Thoracic aorta (tissue), 2 donors: Measurements from ENCODE around the gene NRXN3. TPM values are rescaled to one million over a fixed set of nuclear protein-coding genes. Genes with fewer than 3 reads are reported as not detected.

Source experiments
- ATAC-seq: fragments of 150-250 bp; one replicate; pipeline ENCODE4 v1.8.0; 2017; ENCODE audit warnings: low read depth; ENCODE audit not compliant: insufficient number of reproducible peaks, low FRiP score
- DNase-seq: peaks from one replicate; pipeline ENCODE4 v3.0.0-alpha.2; 2020; ENCODE audit warnings: low spot score
- H3K27ac ChIP-seq, 2 donors: fragments of 200-600 bp; sonication (generic); 1 replicate in 1 of 2; 2 replicates in 1 of 2; pipeline ENCODE4 v1.5.1; 2016; ENCODE audit warnings: mild to moderate bottlenecking in 2 of 2, moderate library complexity in 2 of 2
- H3K27me3 ChIP-seq: fragments of 200-600 bp; sonication (generic); replicated peaks from 2 replicates; pipeline ENCODE4 v1.6.0; 2016; ENCODE audit warnings: mild to moderate bottlenecking; ENCODE audit not compliant: insufficient read depth
- H3K36me3 ChIP-seq: fragments of 200-600 bp; sonication (generic); one replicate; pipeline ENCODE4 v1.5.1; 2016
- H3K4me1 ChIP-seq, 2 donors: fragments of 200-600 bp; sonication (generic); 1 replicate in 1 of 2; 2 replicates in 1 of 2; pipeline versions ENCODE4 v1.5.1 to v1.6.0; 2016; ENCODE audit warnings: low read depth in 2 of 2, mild to moderate bottlenecking in 1 of 2; ENCODE audit not compliant: control insufficient read depth in 1 of 2
- H3K4me3 ChIP-seq: fragments of 200-600 bp; sonication (generic); 2 replicates; pipeline ENCODE4 v1.5.1; 2016; ENCODE audit warnings: mild to moderate bottlenecking
- H3K9me3 ChIP-seq: fragments of 200-600 bp; sonication (generic); 2 replicates; pipeline ENCODE4 v1.5.1; 2016
- CTCF ChIP-seq: fragments of 200-600 bp; sonication (generic); IDR thresholded peaks from one replicate; pipeline ENCODE4 v1.5.1; 2019; ENCODE audit warnings: antibody characterized with exemption
- total RNA-seq, 2 donors: library from RNA; depleted of rRNA; stranded (reverse); fragments of >200 nt; gene quantifications; one replicate each; pipeline versions ENCODE4 v1.1.0 to v1.2.3, GENCODE V29; 2016

Gene NRXN3
- total RNA-seq, 2 donors from 2014 or later: 5.6 to 33.3 TPM

DNA sequence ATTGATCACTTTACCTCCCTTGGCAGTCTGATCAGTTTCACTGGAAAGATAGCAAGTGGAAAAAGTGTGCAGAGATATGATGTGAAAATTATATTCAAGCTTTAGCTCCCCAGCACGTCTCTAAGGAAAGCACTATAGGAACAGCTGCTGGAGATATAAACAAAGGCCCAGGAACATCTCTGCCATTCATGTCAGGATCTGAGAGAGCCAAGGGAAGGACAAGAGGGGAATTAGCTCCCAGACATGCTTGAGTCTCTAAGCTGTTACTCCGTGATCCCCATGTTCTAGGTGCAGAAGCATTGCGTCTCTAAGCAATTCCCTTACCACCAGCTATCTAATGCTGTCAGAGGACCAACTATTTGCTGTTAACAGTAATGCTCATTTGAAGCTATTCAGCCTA lies 1341.0 kb downstream of the NRXN3 start:
- H3K4me1 ChIP-seq: peaks cover 0 to 3% of the 10 kb centered on the region in 2 donors
- DNase-seq (no peak), ATAC-seq (no peak)
- H3K9me3 ChIP-seq: no peaks in the 10 kb centered on the region
- no peak overlapping the region for H3K4me3 ChIP-seq
- no peaks in the 10 kb centered on the region for H3K27me3 ChIP-seq
- TF ChIP-seq CTCF: no peak
- no peaks in the 10 kb centered on the region for H3K36me3 ChIP-seq
- H3K27ac ChIP-seq: no peak overlapping the region

DNA sequence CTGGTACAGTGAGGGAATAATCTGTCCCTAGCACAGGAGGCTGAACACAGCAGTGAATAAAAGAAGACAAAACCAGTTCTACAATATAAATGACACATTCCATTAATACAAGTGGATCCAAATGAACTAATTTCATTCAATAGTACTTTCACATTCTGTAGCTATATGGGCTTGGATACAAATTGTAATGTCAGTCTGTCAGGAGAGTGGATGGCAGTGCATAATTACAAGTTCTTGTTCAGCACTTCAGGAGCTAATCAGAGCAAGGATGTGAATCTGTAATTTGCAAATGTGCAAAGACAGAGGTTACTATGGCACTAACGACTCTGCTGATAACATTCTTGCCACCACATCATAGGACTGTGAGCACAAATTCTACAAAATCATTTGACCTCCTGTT lies 1343.3 kb downstream of the NRXN3 start:
- DNase-seq (no peak), ATAC-seq (no peak)
- peaks cover 0 to 3% of the 10 kb centered on the region in 2 donors for H3K4me1 ChIP-seq
- H3K9me3 ChIP-seq: no peaks in the 10 kb centered on the region
- TF ChIP-seq CTCF: no peak
- no peaks in the 10 kb centered on the region for H3K36me3 ChIP-seq
- H3K27me3 ChIP-seq: no peaks in the 10 kb centered on the region
- H3K4me3 ChIP-seq: no peak overlapping the region
- no peak overlapping the region for H3K27ac ChIP-seq

GRCh38 chr14:79514700-79515099 lies 1344.5 kb downstream of the NRXN3 start:
- TF ChIP-seq CTCF: no peak
- Histone ChIP-seq H3K27me3 (no peaks in the 10 kb centered on the region), H3K4me3 (no peak overlapping the region), H3K36me3 (no peaks in the 10 kb centered on the region), H3K9me3 (no peaks in the 10 kb centered on the region), H3K4me1 (peaks cover 0 to 3% of the 10 kb centered on the region in 2 donors), H3K27ac (no peak overlapping the region)
- ATAC-seq (no peak), DNase-seq (no peak)

DNA sequence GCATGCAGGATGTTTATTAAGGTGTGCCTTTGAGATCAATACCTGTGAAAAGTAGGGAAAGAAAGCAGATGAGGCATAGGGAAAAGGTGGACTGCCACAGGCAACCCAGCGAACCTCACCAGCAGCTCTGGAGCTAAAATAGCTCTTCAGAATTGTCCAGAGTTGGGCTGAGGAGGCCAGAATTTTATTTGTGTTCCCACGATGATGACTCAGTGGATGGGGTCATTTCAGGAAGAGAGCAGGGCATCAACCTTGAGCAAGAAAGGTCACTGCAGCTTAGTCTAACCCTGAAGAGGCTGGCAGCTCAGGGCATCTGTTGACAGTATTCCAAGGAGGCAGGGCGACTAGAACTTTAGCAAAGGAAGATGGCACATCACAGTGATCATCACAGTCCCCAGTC lies 1345.0 kb downstream of the NRXN3 start:
- H3K27me3 ChIP-seq: no peaks in the 10 kb centered on the region
- peak; percentile 28 for ATAC-seq
- H3K4me1 ChIP-seq: peaks cover 0 to 3% of the 10 kb centered on the region in 2 donors
- no peak overlapping the region for H3K27ac ChIP-seq
- no peaks in the 10 kb centered on the region for H3K36me3 ChIP-seq
- H3K4me3 ChIP-seq: no peak overlapping the region
- H3K9me3 ChIP-seq: no peaks in the 10 kb centered on the region
- TF ChIP-seq CTCF: no peak
- no peak for DNase-seq

DNA sequence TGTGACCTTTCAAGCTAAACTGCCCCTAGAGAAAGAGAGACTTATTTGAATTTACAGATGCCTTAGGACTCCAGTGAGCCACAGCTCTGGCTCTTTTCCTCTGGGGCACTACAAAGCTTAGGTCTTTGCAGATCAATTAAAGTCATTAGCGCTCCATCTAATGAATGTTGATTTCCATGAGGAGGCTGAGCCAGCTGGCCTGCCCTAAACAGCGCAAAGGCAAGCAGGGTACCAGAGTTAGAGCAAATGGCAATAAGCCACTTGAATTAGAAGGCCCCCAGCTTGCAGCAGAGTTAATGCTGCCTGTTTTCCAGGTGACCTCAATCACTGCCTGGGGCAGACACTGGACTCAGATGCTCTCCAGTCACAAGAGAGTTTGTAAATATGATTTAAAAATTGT lies 1345.8 kb downstream of the NRXN3 start:
- no peak overlapping the region for H3K27ac ChIP-seq
- DNase-seq (no peak), ATAC-seq (no peak)
- H3K4me1 ChIP-seq: no peaks in the 10 kb centered on the region
- H3K27me3 ChIP-seq: no peaks in the 10 kb centered on the region
- H3K4me3 ChIP-seq: no peak overlapping the region
- H3K9me3 ChIP-seq: no peaks in the 10 kb centered on the region
- H3K36me3 ChIP-seq: no peaks in the 10 kb centered on the region
- no peak for TF ChIP-seq CTCF
